Measurements from ENCODE around the gene BLTP2.
"Not testable (repeated sequence)": the region's sequence is repeated elsewhere in the genome, so short reads cannot be mapped to it uniquely, and the experiment has no call there.

The BLTP2 gene

GRCh38 chr17:28644787-28645575 is at the start of gene BLTP2:
BLTP2 (minus strand) TSS chr17:28645158; CDS start chr17:28645056, 102 bp downstream.
- peak; percentile 92 to 93 (median 92) for DNase-seq (ENCODE audit: low read depth in 3 of 3)

- DNase-seq (ENCODE audit: low read depth in 3 of 3), result no peak
Measured at GRCh38 chr17:28693869-28694268, 48.9 kb upstream of the BLTP2 start.

- DNase-seq (ENCODE audit: low read depth in 3 of 3), result no peak
Measured at GRCh38 chr17:28689011-28689410, 44.1 kb upstream of the BLTP2 start.

GRCh38 chr17:28688481-28688880 is 43.5 kb upstream of the BLTP2 start:
- DNase-seq (ENCODE audit: low read depth in 3 of 3), result no peak

- DNase-seq (ENCODE audit: low read depth in 3 of 3), result no peak
Measured at GRCh38 chr17:28686296-28686695, 41.3 kb upstream of the BLTP2 start.

- DNase-seq (ENCODE audit: low read depth in 3 of 3), result no peak
Measured at GRCh38 chr17:28685366-28685765, 40.4 kb upstream of the BLTP2 start.

- DNase-seq (ENCODE audit: low read depth in 3 of 3), result no peak
Measured at GRCh38 chr17:28684963-28685362, 40.0 kb upstream of the BLTP2 start.

- DNase-seq (ENCODE audit: low read depth in 3 of 3), result no peak
Measured at GRCh38 chr17:28682655-28683054, 37.7 kb upstream of the BLTP2 start.

GRCh38 chr17:28675980-28676379 is 31.0 kb upstream of the BLTP2 start:
- no peak for DNase-seq (ENCODE audit: low read depth in 3 of 3)

GRCh38 chr17:28675490-28675889 is 30.5 kb upstream of the BLTP2 start:
- no peak for DNase-seq (ENCODE audit: low read depth in 3 of 3)

- DNase-seq (ENCODE audit: low read depth in 3 of 3), result no peak
Measured at GRCh38 chr17:28669918-28670317, 25.0 kb upstream of the BLTP2 start.

- DNase-seq (ENCODE audit: low read depth in 3 of 3), result no peak
Measured at GRCh38 chr17:28667870-28668269, 22.9 kb upstream of the BLTP2 start.

GRCh38 chr17:28665994-28666393 is 21.0 kb upstream of the BLTP2 start:
- DNase-seq (ENCODE audit: low read depth in 3 of 3), result no peak

GRCh38 chr17:28663723-28664122 is 18.8 kb upstream of the BLTP2 start:
- DNase-seq (ENCODE audit: low read depth in 3 of 3), result no peak

- DNase-seq (ENCODE audit: low read depth in 3 of 3), result no peak
Measured at GRCh38 chr17:28662527-28662829, 17.5 kb upstream of the BLTP2 start.

GRCh38 chr17:28661635-28662526 is 16.9 kb upstream of the BLTP2 start, which contains the start of the genes SDF2 and SUPT6H:
SDF2 (minus strand) TSS chr17:28661906; CDS start chr17:28661876, 30 bp downstream.
SUPT6H (plus strand) TSS chr17:28662205; CDS start chr17:28673402, 11,197 bp downstream.
- DNase-seq (ENCODE audit: low read depth in 3 of 3), result peak; percentile 91 to 97 (median 95)

GRCh38 chr17:28659497-28659881 is 14.5 kb upstream of the BLTP2 start:
- not testable (repeated sequence) for DNase-seq (ENCODE audit: low read depth in 3 of 3)

GRCh38 chr17:28658766-28659496 is 14.0 kb upstream of the BLTP2 start:
- not testable (repeated sequence) for DNase-seq (ENCODE audit: low read depth in 3 of 3)

GRCh38 chr17:28658342-28658741 is 13.4 kb upstream of the BLTP2 start:
- DNase-seq (ENCODE audit: low read depth in 3 of 3), result not testable (repeated sequence)

GRCh38 chr17:28657756-28658155 is 12.8 kb upstream of the BLTP2 start:
- DNase-seq (ENCODE audit: low read depth in 3 of 3), result no peak

GRCh38 chr17:28655160-28655559 is 10.2 kb upstream of the BLTP2 start:
- no peak for DNase-seq (ENCODE audit: low read depth in 3 of 3)

- DNase-seq (ENCODE audit: low read depth in 3 of 3), result no peak
Measured at GRCh38 chr17:28648698-28649097, 3.7 kb upstream of the BLTP2 start.
